AG10803 (cell line): ENCODE measurements around the gene GABARAPL1.

Experiments
- DNase-seq: peaks from one replicate; pipeline ENCODE4 v3.0.0; 2010; ENCODE audit warnings: low read depth
- H3K4me3 ChIP-seq: 2 replicates; pipeline ENCODE4 v1.5.1; 2011; ENCODE audit warnings: mild to moderate bottlenecking, low read length, control low read depth
- TF ChIP-seq, protein P1 (sequence below): conservative IDR thresholded peaks from 2 replicates; pipeline ENCODE4 v1.5.1; 2011; ENCODE audit warnings: mild to moderate bottlenecking, low read length, control low read depth, inconsistent platforms

GABARAPL1 gene

DNA sequence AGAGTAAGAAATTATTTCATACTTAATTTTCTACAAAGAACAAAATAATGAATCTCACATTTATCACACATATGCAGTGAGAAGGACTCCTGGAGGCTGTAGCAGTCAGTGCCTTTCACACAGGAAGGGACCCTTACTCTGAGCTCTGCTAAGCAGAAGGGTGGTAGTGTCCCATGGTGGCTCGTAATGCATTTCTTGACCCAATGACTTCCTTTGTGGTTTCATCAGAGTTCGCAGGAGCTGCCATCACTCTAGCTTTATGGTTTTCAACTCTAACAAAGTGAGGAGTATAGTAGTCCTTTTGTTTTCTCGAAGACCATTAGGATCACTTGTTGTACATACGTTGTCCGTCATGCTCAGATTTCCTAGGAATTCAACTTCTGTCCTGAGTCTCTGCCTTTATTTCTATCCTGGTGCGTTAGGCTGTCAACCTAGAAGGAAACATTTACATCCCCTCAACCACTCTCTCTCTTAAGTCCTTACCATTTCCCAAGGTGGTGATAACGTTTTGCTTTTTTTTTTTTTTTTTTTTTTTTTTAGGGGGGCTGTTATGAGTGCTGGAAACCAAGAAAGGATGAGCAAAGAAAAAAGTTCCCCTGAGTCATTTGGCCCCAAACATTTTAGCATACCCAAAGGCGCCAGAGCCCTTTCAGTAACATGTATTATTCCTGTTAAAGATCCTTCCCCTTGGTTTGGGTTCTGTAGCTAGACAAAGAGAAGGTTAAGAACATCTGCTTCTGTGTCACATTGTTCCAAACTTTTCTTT, 37.2 kb downstream of the GABARAPL1 start:
- no peak for DNase-seq
- no peak overlapping the region for H3K4me3 ChIP-seq
- TF ChIP-seq, protein P1, sequence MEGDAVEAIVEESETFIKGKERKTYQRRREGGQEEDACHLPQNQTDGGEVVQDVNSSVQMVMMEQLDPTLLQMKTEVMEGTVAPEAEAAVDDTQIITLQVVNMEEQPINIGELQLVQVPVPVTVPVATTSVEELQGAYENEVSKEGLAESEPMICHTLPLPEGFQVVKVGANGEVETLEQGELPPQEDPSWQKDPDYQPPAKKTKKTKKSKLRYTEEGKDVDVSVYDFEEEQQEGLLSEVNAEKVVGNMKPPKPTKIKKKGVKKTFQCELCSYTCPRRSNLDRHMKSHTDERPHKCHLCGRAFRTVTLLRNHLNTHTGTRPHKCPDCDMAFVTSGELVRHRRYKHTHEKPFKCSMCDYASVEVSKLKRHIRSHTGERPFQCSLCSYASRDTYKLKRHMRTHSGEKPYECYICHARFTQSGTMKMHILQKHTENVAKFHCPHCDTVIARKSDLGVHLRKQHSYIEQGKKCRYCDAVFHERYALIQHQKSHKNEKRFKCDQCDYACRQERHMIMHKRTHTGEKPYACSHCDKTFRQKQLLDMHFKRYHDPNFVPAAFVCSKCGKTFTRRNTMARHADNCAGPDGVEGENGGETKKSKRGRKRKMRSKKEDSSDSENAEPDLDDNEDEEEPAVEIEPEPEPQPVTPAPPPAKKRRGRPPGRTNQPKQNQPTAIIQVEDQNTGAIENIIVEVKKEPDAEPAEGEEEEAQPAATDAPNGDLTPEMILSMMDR, result no peak

DNA sequence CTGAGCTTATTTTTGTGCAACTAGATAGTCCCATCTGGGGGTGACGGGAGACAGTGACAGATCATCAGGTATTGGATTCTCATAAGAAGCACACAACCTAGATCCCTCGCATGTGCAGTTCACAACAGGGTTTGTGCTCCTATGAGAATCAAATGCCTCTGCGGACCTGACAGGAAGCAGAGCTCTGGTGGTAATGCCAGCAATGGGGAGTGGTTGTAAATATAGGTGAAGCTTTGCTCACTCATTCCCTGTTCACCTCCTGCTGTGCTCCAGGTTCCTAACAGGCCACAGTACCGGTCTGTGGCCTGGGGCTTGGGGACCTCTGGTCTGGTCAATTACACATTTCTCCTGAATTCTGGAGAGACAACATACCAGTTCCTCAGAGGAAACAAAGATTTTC, 39.0 kb downstream of the GABARAPL1 start:
- H3K4me3 ChIP-seq, result no peak overlapping the region
- TF ChIP-seq, protein P1, result no peak
- DNase-seq, result no peak

DNA sequence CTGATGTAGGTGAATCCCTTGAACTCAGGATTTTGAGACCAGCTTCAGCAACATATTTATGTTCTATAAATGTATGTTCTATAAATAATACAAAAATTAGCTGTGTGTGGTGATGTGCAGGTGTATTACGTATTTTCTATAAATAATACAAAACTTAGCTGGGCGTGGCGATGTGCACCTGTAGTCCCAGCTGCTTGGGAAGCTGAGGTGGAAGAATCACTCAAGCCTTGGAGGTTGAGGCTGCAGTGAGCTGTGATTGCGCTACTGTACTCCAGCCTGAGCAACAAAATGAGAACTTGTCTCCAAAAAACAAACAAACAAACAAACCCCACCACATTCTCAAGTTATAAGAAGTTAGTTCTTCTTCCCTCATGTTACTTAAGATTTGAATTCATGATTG, 39.5 kb downstream of the GABARAPL1 start:
- TF ChIP-seq, protein P1, result no peak
- no peak for DNase-seq
- H3K4me3 ChIP-seq, result no peak overlapping the region

DNA sequence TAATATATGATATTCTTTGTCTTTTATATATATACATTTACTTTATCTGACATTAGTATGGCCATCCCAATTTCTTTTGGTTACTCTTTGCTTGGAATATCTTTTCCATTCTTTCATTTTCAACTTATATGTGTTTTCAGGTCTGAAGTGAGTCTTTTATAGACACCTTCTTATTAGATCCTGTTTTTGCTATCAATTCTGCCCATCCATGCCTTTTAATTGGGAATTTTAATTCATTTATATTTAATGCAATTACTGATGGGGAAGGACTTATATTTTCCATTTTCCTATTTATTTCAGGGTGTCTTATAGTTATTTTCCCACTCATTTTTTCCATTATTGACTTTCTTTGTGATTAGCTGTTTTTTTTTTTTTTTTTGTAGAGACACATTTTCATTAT, 43.4 kb downstream of the GABARAPL1 start:
- TF ChIP-seq, protein P1, result no peak
- H3K4me3 ChIP-seq, result no peak overlapping the region
- no peak for DNase-seq

DNA sequence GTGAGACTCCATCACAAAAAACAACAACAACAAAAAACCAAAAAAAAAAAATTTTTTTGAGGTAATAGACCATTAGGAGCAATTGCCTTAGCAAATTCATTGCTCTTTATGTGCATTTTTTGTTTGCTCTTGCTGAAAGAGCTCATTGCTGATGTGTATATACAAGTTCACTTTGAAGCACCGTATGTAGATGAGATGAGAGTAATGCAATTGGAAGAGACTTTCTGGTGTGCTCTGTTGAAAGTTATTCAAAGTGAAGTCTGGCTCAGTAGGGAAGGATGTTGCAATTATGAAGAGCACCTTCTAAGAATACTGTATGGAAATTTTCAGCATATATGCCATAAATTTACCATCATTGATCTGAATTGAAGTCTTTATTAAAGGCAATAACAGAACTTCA, 48.2 kb downstream of the GABARAPL1 start:
- TF ChIP-seq, protein P1, result no peak

DNA sequence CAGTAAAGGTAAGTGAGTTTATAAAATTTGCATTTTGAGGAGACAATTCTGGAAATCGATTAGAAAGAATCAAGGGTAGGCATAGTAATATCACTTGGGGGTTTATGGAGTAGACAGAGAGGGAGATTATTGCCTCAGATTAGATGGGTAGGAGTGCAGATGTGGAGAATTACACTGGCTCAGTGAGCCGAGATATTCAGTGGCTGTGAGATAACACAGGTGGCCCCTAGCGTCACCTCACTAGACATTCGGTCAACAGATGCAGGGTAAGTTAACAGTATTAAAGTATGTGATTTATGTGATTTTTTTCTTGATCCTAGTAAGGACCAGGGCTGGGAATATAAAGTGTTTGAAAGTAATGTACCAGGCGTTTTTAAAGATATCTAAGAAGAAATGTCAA, 55.4 kb downstream of the GABARAPL1 start:
- TF ChIP-seq, protein P1, result no peak
- H3K4me3 ChIP-seq, result no peak overlapping the region
- no peak for DNase-seq

More for the DNA sequence above, 48.2 kb downstream of the GABARAPL1 start:
- H3K4me3 ChIP-seq, result no peak overlapping the region
- DNase-seq, result no peak

DNA sequence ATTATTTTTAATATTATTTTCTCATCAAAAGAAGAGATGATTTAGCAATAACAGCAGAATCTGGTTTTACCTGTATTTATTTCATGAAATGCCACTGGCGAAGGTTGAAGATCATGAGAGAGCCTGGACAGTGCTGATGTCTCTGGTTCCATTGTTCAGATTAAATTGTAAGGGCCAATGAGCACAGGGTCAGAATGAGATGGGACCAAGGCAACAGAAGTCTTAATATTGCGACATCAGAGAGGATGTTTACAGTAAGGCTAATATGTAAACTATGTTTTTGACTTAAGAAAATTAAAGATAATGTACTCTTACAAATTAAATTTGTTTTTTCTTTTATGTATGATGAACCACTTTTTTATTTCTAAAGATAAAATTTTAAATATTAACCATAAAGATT, 59.8 kb downstream of the GABARAPL1 start:
- TF ChIP-seq, protein P1, result no peak
- no peak overlapping the region for H3K4me3 ChIP-seq
- no peak for DNase-seq
